Putamen (tissue), 1 donor: ENCODE measurements around the gene AP1B1.
"Not testable (repeated sequence)": the region's sequence is repeated elsewhere in the genome, so short reads cannot be mapped to it uniquely, and the experiment has no call there.

Source experiments
- DNase-seq: peaks from one replicate; pipeline ENCODE4 v3.0.0-alpha.2; 2016; ENCODE audit warnings: low spot score

Gene AP1B1

DNA sequence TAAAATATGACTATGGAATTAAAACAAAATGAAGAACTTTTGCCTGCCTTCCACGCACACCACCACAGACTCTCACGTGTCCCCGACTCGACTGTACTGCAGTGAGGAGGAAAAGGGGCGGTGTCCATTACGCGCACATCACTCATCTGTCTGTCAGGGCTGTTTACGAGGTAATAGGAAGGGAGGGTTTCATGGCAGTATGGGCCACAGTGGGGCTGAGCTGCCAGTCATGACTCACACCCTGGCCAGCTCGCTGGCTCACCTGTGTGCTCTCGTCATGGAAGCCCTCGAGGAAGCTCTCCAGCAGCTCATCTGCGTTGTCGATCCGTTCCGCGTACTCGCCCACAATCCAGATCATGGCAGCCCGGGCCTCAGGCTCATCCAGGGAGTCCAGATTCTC, 39.4 kb downstream of the AP1B1 start:
- no peak for DNase-seq

GRCh38 chr22:29348041-29348440, 40.3 kb downstream of the AP1B1 start:
- no peak for DNase-seq

GRCh38 chr22:29346659-29347058, 41.7 kb downstream of the AP1B1 start:
- DNase-seq = peak; percentile 75

DNA sequence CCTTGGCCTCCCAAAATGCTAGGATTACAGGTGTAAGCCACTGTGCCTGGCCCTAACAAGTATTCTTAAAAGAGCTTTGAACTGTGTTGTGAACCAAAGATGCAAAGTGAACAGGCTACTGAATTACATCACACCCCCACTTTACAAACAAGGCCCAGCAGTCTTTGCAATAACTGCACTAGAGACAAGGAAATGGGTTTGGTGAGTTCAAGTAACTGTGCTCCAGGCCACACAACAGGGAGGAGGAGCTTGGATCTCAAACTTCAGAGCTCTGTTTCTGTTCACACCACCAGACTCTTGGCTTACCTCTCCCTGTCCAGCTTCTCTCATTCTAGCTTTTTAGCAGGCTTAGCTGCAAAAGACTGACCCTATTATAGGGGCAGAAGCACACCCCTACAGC, 42.4 kb downstream of the AP1B1 start:
- no peak for DNase-seq

GRCh38 chr22:29344889-29345288, 43.5 kb downstream of the AP1B1 start:
- not testable (repeated sequence) for DNase-seq

- DNase-seq = no peak
These were observed 44.2 kb downstream of the AP1B1 start for GRCh38 chr22:29344137-29344536.

- DNase-seq = no peak
These were observed 45.0 kb downstream of the AP1B1 start for GRCh38 chr22:29343313-29343805.

DNA sequence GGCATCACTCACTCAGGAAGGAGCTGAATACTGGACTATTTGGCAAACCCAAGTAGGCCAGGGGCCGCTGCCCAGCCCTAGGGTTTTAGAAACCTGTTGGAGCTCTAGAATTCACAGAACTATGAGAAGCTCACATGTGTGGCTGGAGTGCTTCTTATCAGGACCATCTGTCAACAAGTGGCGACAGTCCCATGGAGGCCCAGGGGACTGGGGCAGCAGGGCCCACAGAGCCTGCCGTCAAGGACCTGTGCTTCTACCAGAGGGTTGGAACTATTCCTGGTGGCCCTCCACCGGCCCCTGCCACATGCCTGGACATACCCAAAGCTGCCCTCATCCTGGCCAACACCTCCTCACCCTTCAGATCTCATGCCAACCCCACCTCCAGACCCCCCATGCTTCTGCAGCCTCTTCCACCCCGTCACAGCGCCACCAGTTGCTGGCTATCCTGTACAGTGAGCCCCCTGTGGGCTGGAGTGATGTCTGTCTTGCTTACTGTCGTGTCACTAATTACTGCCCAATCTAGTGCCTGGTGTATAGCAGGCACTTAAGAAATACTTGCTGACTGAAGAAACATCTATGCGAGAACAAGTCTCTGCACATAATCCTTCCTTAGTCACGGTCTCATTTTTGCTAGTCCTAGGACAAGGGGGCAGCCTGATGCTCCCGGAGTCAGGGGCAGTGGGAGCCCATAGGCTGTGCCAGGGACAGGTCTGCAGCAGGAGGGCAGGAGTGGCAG, 45.6 kb downstream of the AP1B1 start:
- DNase-seq = no peak

- DNase-seq = no peak
These were observed 46.2 kb downstream of the AP1B1 start for GRCh38 chr22:29342177-29342576.

- no peak for DNase-seq
These were observed 46.6 kb downstream of the AP1B1 start for GRCh38 chr22:29341849-29342127.

DNA sequence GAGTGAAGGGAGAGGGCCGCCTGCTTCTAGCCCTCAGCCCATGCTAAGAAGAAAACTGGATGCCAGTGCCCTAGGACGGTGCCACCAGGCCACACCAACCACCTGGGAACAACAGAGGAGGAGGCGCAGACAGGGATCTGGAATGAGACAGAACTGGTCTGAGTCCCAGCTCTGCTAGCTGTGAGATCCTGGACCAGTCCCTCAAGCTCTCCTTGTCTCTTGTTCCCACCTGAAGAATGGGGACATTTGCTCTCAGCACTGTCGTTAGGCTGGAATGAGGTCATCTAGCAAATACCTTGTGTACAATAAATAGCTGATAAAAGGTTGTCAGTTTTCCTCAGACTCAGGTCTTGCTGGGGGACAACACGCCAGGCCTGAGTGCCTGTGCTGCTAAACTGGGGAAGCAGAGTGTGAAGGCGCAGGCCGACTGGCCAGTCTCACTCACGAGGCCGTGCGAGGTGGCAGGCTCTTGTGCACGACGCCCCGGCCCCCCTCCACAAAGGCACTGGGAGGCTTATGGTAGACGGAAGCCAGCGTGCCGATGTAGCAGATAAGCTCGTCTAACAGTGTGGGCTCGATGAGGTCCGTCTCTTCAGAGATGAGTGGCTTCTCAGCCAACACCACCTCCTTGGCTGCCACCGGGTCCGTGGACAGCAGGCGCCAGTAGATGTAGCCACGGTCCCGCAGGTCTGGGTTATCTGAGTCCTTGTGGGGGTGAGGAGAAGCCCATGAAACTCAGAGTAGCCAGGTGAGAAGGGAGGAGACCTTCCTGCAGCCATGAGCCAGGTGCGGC, 47.1 kb downstream of the AP1B1 start:
- no peak for DNase-seq

- no peak for DNase-seq
These were observed 47.8 kb downstream of the AP1B1 start for GRCh38 chr22:29340566-29340965.

DNA sequence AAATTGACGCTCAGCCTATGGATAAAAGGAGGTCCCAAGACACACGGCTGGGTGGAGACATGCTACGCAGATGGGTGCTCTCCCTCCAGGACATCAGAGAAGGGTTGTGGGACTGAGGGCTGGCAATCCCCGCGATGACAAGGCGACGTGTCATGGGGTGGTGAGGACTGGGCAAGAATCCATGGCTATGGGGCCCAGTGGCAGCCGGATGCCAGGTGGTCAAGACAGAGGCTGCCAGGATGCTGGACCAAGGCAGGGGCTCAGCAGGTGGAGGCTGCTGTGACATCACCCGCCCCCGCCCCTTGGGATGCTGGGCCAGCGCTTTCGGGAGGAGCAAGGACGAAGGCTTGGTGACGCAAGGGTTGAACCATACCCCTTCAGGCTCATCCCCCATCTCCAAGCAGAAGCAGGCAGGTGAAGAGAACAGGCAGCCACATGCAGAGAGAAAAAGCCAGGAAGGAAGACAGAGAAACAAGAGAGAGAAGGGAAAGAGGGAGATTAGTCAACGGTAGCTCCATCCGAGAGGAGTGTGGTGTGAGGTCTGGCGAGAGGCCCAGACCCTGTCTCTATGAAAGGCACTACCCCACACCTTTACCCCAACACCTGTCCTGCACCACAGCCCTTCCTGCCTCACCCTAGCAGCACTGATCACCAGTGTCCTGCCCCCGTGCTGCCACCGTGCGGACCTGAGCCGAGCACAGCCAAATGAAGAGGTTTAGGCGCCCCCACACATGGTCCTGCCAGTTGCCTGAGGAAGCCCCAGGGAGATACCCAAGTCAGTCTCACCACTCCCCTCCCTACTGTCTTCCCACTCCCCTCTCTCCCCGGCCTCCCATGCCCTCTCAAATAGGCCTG, 48.8 kb downstream of the AP1B1 start:
- no peak for DNase-seq

DNA sequence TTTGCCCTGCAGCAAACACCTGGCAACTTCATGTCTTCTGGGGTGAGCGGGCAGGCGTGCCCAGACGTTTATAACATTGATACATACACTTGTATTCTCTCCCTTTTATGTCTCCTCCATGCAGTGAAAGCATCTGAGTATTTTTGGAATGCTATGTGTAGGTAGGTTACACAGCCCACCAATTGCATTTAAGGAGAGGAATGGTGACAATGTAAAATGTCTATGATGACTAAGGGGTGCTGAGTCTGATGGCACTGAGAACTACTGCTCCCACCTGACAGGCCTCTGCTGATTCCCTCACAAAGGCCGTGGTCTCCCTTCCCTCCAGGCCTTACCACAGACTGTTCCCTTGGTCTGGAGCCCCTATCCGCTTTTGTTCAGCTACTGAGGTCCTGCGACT, 50.0 kb downstream of the AP1B1 start:
- DNase-seq = peak; percentile 67

DNA sequence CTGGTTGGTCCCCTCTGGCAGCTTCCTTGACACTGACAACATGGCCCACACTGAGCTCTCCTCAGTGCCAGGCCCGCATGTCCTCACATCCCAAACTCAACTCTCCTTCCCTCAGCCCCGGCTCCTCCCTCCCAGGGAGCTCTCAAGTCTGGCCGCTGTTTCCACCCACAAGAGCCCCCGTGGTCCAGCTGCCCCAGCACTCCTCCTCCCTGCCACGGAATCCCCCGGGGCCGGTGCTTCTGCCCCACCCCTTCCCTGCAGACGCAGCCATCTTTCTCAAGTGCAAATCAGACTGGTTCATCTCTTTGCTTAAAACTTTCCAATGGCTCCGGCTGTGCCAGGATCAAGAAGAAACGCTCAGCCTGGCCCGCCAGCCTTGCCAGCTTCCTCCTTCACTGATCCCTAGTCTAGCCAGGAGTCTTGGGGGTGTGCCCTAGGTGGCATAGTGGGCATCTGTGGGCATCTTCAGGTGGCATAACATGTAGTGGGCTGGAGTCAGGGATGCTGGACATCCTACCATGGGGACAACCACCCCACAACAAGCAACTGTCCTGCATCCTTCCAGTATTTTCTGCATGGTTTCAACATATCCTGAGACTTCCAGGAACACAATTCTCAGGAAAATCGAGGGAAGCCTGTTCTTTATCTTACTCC, 50.6 kb downstream of the AP1B1 start:
- DNase-seq = no peak

- DNase-seq = no peak
These were observed 51.4 kb downstream of the AP1B1 start for GRCh38 chr22:29336751-29337490.

DNA sequence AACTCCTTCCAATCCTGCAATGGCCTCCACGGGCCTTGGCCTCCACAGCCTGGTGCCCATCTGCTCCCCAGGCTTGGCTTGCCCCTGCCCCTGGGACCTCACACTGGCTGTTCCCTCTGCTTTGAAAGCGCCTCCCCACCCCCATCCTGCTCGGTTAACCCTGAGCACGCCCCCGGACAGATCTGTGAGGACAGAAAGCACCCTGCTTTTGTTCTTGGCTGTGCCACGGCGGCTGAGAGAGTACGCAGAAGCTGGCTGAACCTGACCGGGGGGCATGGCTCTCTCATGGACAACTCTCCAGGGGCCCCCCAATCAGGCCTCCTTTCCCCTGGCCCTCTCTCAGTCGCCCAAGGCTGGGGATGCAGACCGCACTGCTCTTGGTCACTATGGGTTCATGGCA, 52.7 kb downstream of the AP1B1 start:
- DNase-seq = no peak

DNA sequence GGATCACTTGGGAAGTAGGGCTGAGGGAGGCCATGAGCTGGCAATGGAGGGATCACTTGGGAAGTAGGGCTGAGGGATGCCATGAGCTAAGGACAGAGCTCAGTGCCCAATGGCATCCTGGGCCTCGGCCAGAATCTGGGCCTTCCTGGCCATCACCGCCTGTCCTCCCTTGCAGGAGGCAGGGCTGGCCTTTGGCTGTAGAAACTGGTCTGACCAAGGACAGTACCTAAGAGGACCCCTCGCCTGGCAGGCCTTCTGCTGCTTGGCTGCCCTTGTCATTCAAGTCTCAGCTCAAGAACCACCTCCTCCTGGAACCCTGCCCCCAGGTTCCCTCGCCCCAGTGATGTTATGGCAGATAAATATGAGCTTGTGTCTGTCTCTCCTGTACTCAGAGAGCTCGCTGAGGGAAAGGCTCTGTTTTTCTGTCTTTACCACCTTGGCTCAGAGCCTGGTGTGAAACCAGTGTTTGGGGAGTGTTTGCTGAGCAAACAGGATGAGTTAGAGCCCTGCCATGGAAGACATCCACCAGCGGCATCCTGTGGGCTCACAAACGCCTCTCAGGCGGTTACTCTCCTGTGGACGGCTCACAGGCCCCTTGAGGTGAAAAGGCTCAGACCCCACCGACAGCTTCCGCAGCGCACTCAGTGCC, 53.5 kb downstream of the AP1B1 start:
- DNase-seq = no peak

- no peak for DNase-seq
These were observed 54.2 kb downstream of the AP1B1 start for GRCh38 chr22:29334148-29334547.

DNA sequence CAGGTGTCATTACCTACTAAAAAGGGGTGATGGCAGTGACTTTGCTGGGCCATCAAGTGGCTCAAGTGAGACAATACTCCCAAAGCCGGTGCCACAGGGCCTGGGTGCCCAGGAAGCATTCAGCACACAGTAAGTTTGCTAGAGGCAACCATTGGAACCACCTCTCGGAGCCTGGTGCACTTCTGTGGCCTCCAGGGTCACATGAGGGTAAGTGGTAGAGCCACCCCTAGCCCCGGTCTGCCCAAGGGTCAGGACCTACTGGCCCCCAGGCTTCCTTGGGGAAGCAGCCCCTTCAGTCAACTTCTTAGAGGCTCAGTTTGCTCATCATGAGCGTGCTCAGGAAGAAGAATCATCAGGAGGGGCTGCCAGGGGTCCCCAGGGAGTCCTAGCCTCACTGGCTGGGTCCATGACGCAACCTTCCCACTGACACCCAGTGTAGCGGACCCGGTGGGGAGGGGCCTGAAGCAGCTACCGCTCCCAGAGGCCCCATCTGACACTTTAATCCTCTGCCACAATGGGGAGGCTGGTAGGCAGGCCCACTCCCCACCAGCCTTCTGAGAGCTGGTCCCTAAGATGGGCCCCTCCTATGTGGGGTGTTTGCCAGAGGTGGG, 55.4 kb downstream of the AP1B1 start:
- DNase-seq = no peak
